HG03064 (cell line): ENCODE measurements around the gene YRDC.

ENCODE experiments used
- ATAC-seq: cut with Tn5 transposase; IDR thresholded peaks from one replicate; pipeline ENCODE4 v1.9.1; 2021; ENCODE audit warnings: low read depth; ENCODE audit not compliant: unreplicated experiment

YRDC gene

GRCh38 chr1:37822906-37823815 is 15.2 kb upstream of the YRDC start:
- ATAC-seq = no peak

- no peak for ATAC-seq
Observed at GRCh38 chr1:37821481-37821880, 13.5 kb upstream of the YRDC start.

GRCh38 chr1:37817481-37817880 is 9.5 kb upstream of the YRDC start:
- ATAC-seq = no peak

GRCh38 chr1:37814252-37814651 is 6.2 kb upstream of the YRDC start:
- ATAC-seq = no peak

GRCh38 chr1:37813529-37814145 is 5.6 kb upstream of the YRDC start:
- ATAC-seq = no peak

GRCh38 chr1:37811027-37811655 is 3.1 kb upstream of the YRDC start:
- ATAC-seq = no peak

- no peak for ATAC-seq
Observed at GRCh38 chr1:37809942-37810341, 1.9 kb upstream of the YRDC start.

GRCh38 chr1:37808369-37809319 is 636 bp upstream of the YRDC start:
- peak; percentile 39 for ATAC-seq

- ATAC-seq = no peak
Observed at GRCh38 chr1:37807220-37807554, 821 bp downstream of the YRDC start.

- no peak for ATAC-seq
Observed at GRCh38 chr1:37802439-37802838, 5.6 kb downstream of the YRDC start.

GRCh38 chr1:37797750-37798345 is 10.2 kb downstream of the YRDC start:
- no peak for ATAC-seq

- no peak for ATAC-seq
Observed at GRCh38 chr1:37795340-37796125, 12.5 kb downstream of the YRDC start.

- ATAC-seq = peak; percentile 22
Observed at GRCh38 chr1:37794372-37795339, 13.4 kb downstream of the YRDC start.

- ATAC-seq = peak; percentile 66
Observed at GRCh38 chr1:37793773-37794371, 14.1 kb downstream of the YRDC start, which contains the start of gene MANEAL. Gene MANEAL, plus strand, starts transcription at chr1:37793847. Its CDS starts 336 bp downstream, at chr1:37794183.

GRCh38 chr1:37792943-37793686 is 14.9 kb downstream of the YRDC start:
- ATAC-seq = no peak

GRCh38 chr1:37782491-37782890 is 25.5 kb downstream of the YRDC start:
- no peak for ATAC-seq

GRCh38 chr1:37778654-37779053 is 29.4 kb downstream of the YRDC start:
- no peak for ATAC-seq
